Glomerular endothelial cell (primary cell): ENCODE measurements around the gene SORCS2. TPM values are rescaled to one million over a fixed set of nuclear protein-coding genes. Genes with fewer than 3 reads are reported as not detected.

Experiments used
- DNase-seq: peaks from one replicate; pipeline ENCODE4 v3.0.0-alpha.2; 2011; ENCODE audit warnings: low read depth, low spot score; ENCODE audit errors: extremely low read depth
- total RNA-seq: library from RNA; depleted of rRNA; stranded (reverse); fragments of >200 nt; gene quantifications from 2 replicates; pipeline ENCODE4 v1.2.3, GENCODE V29; 2015

Gene SORCS2
- total RNA-seq, 1 donor from 2014 or later: 0.64 TPM

DNA sequence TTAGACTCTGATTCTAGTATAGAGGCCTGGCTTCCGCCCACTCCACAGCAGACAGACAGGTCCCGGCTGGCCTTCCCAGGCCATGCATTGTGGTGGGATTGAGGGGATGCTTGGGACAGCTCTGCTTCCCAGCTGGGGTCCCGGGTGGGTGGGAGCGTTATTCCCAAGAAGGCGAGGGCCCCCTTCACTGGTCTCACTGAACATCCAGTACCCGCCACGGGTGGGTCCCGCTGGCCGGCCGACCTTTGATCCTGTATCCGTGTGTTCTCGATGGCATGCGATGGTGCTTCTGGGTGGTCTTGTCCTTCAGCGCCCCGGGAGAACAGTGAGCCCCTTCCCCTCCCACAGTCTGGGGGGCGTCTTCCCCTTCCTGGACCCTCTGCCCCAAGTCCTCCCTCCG is 515.9 kb downstream of the SORCS2 start:
- DNase-seq: no peak

DNA sequence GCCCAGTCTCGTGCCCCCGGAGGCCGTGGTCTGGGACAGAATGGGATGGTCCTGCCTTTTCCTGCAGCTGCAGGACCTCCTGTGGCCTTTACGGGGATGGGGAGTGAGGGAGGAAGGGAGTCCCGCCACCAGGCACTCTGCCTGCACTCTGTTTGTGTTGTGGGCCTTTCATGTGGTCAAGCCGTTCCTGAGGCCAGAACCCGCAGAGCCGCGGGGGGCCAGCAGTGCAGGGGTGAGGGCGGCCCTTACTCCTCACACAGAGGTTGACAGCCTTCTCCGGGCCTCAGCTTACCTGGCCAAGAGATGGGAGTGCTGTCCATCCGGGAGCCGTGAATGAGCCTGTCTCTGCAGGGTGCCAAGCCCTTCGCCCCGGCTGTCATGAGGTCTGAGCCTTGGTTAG is 516.6 kb downstream of the SORCS2 start:
- DNase-seq: no peak

DNA sequence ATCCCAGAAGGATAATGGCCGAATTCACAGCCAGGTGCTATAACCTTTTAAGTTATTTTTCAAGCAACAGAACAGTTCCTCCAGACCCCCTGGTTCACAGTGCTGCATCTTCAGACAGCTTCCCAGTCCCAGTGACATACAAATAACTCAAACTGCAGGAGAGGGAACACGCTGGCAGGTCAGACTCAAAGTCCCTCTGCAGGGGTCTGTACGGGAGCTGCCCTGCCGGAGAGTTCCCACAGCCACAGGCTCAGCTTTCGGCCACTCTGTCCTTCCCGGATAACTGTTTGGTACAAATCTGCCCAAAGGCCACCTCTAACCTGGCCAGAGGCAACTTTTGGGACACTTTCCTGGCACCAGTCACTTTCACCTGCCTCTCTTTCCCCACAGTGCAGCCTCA is 517.1 kb downstream of the SORCS2 start:
- no peak for DNase-seq

DNA sequence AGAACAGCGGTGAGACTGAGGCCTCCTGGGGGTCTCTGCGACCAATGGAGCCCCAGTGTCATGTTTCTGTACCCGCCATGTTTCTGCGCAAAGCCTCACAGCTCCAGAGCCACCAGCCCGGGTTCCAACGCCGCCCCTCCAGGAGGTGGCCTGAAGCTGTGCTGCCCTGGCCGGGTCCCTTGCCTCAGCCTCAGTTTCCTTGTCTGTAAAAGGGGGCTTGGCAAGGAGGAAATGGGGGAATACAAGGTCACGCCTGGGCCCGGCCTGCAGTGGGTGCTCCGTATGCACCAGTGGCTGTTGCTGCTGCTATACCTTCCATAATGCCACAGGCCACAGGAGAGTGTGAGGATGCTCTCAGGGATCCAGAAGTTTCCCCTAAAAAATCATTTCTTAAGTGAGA is 517.8 kb downstream of the SORCS2 start:
- DNase-seq: no peak

DNA sequence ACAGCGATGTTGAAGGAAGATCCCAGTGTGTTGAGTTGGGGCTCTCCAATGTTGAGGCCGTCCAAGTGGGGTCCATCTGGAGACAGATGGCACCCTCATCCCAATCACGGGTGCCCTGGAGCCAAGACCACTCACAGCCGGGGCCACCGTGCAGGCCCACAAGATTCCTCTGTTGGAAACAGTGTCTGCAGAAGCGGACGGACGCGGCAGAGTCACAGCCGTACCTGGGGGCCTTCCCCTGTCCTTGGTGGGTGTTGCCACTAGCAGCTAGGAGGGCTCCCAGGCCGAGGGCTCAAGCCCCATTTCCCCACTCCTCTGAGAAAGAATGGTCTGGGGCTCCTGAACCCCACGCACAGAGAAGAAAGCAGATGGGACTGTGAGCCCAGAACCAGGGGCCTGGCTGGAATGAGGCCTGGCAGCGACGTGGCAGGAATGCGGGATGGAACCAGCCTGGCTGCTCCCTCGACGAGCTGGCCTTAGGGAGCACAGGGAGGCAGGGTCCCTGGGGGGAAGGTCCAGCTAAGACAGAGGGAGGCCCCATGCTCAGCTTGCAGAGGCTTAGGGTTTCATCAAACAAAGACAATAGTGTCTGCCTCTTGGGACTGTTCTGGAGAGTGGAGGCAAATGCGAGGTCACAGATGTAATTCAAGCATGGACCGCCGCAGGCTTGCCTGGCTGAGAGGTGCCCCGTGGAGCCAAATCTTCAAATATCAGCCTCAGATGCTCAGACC is 518.4 kb downstream of the SORCS2 start:
- no peak for DNase-seq

DNA sequence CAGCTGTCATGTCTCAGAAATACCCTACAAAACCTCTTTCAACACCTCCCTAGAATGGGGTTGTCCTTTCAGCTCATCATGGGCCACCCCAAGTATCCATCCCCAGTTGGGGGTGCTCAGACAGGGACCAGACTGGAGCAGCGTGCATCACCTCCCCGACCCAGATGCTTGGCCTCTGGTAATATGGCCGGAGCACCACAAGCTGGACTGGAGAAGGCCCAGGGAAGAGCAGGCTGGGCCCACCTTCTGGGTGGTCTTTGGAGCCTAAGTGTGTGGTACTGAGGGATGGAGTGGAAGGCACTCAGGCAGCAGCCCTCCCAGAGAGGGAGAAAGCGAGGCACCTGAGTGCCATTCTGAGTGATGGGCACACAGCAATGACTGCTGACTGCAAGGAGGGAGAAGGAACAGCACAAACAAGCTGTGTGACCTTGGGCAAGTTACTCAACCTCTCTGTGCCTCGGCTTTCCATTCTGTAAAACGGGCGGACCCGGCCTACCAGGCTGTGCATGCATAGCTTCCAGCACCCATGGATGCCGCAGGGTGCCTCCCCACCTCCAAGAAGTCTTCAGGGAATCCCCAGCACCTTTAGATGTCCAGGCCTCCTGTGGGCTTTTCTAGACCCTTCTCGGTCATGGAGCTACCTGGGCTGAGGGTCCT is 519.1 kb downstream of the SORCS2 start:
- no peak for DNase-seq

DNA sequence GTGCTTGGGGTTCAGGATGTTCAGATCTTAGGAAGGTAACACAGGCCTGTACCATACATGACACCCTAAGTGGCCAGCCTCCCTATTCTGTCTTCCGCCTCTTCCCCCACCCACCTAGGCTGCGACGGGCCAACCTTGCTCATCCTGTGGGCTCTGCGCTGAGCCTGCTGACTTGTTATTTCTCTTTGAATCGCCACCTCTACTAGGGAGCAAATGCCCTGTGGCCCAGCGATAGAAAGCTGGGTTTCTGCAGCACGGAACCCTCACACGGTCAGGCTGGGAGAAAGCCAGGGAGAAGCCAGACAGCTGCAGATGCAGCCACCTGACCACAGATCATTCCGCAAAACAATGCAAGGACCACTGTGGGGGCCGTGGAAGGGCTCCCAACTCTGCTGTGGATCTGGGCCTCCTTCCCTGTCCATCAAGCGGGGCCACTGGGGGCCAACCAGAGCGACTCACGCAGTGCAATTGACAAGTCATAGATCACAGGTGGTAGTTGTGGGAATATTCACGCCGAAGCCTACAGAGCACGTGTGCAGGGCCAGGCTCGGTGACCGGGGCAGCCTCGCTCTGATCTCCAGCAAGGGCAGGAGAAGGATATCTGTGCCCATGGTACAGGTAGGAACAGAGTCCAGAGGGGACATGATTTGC is 519.8 kb downstream of the SORCS2 start:
- DNase-seq: no peak

DNA sequence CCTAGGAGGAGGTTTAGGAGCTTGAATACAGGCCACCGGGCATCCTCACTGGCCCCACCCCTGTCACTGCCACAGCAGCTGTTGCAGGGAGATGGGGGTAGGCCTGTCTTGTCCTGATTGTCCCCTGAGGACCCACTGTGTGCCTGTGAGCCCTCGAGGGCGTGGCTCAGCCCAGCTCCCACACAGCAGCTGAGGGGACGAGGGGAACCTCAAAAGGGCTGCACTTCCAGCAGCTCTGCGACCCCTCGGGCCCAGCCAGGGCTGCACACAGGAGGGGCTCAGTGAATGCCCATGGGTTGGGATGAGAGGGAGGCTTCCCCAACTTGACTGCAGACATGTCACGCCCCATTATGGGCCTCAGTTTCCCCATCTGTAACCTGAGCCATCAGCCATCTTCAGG is 521.4 kb downstream of the SORCS2 start:
- no peak for DNase-seq

DNA sequence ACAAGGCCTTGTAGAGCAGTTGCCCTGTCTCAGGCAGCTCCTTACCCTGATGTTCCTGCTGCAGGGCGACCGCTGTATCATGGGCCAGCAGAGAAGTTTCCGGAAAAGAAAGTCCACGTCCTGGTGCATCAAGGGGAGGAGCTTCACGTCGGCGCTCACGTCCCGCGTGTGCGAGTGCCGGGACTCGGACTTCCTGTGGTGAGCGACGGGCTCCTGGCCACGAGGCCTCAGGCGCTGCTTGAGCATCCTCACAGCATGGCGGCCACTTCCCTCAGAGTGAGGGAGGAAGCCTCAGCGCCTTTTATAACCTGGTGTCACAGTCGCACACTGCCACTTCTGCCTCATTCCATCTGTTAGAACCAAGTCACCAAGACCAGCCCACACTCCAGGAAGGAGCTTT is 521.8 kb downstream of the SORCS2 start:
- no peak for DNase-seq

DNA sequence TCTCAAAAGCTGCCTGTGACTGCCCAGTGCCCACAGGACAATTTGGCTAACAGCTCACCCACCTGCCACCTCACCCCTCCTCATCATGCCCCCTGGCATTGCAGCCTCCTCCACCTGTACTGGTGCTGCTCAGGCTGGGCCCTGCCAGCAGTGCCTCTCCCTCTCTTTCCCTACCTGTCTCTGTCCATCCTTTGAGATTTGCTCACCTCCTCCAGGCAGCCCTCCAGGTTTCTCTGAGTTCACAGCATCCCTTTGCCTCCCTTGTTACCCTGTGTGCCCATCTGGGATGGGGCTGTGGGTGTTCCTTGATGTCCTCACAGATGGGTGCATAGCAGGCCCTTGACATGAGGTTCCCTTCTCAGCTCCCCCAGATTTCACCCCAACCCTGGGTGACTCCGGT is 522.4 kb downstream of the SORCS2 start:
- no peak for DNase-seq

DNA sequence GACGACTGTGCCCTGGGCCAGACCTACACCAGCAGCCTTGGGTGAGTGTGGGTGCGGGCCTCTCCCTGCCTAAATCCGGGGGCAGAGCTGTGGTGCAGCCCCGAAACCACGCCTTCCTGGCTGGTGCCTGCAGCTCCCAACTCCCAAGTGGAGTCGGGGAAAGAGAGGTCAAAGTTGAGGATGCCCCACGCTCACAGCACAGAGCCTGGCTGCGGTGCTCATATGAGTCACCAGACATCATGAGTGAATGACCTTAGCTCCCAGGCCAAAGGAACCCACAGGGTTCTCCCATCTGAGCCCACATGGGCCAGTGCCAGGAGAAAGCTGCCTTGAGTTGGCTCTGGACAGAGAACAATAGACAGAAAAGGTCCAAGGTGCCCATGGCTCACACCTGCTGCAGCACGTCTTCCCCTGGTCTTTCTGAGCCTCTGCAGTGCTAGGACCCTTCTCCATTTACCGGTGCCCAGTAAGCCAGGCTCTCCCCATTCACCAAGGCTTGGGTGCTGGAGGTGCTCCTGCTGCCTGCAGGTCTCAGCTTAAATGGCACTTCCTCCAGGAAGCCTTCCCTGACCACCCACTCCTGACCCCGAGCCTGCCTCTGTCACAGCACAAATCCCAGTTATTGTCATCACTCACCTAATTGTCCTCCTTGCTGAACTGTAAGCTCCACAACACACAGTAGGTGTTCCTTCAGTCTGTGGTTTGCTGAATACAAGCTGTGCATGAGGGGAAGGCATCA is 523.1 kb downstream of the SORCS2 start:
- DNase-seq: no peak

DNA sequence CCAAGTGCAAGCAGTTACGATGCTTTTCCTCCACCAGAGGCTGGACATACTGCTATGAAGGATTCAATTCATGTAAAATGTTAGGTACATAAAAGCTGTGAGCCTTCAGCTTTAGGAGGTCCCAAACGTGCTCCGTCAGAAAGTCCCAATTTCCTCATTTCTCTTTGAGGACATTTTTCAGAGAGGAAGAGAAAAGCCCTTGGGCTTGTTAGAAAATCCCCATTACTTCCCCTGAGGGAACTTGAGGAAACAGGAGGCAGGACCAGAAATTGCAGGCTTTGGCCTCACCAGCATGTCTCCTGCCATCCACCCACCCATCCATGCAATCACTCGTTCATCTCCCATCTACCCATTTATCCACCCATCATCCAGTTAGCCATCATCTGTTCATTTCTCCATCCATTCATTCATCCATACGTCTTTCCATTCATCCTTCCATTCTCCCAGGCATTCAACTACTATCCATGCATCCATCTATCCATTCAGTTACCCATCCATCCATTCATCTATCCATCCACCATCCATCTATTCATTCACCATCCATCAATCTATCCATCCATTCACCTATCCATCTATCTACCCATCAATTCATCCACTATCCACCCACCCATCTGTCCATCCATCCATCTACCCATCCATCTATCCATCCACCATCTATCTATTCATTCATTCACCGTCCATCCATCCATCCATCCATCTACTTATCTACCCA is 523.8 kb downstream of the SORCS2 start:
- no peak for DNase-seq

DNA sequence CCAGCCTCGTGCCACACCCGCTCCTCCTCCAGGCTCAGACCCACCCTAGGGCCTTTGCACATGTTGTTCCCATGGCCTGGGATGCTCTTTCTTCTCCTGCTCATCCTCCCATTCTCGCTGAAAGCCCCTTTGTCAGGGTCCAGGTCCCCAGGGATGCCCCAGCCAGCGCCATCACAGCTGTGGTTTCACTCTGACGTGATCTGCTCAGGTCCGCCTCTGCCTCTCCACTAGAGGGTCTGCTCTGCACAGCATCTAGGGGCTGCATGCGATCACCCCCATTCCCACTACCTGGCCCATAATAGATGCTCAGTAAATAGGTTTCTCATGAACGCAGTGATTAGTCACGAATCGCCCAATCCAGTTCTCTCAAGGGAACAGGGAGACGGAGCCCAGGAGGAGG is 524.8 kb downstream of the SORCS2 start:
- no peak for DNase-seq

DNA sequence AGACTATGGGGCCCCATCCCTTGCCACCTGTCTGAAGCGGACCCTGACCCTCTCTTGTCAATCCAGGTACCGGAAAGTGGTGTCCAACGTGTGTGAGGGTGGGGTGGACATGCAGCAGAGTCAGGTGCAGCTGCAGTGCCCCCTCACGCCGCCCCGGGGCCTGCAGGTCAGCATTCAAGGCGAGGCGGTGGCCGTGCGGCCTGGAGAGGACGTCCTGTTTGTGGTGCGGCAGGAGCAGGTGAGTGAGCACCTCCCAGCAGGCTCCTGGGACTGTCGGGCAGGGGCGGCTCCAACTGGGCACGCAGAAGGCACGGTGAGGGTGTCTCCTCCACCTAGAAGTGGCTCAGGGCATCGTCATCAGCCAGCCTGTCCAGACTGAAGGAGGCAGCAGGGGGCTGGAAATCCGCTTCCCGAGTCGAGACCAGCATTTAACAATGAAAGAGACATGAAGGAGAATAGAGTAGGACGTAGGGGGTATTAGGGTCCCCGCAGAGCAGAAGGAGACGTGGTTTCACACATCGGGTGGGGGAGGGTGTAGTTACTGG is 525.7 kb downstream of the SORCS2 start:
- no peak for DNase-seq

DNA sequence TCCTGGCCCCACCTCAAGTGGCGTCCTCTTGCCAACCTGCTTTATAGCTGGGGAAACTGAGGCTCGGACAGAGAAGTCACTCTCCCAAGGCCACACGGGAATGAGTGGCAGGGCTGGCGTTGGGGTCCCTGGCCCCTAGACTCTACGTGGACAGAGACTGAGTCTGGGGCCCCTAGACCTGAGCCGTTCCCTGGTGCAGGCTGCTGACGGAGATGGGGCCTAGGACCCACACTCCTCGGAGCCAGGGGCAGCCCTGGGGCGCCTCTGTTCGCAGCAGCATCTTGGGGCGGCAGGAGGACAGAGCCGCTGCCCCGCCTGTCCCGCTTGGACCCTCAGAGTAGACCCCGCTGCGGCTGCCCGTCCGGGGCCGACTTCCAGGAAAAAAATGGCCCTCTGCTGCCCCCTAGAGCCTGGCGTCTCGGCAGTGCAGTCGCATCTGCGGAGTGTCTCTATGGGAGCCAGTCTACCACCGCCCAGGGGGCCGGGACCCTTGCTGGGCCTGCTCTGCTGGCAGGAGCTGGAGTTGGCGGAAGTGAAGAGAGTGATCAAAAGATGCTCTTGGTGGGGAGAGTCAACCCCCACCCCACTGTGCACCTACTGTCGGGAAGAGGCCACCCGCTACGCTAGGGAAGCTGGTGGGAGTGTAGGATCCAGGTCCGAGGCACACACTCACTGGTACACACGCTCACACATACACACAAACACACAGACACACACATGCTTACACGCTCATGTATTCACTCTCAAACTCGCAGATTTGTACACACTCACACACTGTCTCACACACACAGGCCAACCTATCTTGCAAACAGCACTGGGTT is 527.2 kb downstream of the SORCS2 start:
- DNase-seq: no peak

DNA sequence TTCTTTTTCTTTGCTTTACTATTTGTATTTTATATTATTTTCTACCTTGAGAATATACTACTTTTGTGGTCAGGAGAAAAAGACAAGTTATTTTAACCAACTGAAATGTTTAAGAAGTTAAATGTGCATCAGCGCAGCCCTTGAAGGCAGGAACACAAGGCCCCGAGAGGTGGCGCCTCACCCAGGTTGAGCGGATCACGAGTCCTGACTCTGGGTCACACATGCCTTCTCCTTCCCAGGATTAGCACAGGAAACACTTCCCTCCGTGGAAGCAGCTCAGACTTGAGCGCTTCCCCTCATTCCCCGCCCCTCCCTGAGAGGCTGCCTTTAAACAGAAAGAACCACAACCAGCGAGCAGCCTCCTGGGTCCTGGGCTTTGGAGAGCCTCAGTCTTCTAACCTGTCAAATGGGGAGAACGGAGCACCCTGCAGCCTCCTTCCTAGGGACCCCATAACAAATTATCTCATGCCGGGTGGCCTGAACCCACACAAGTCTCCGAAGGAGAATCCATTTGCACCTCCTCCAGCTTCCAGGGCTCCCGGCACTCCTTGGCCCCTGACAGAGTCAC is 529.7 kb downstream of the SORCS2 start:
- DNase-seq: peak; percentile 16

DNA sequence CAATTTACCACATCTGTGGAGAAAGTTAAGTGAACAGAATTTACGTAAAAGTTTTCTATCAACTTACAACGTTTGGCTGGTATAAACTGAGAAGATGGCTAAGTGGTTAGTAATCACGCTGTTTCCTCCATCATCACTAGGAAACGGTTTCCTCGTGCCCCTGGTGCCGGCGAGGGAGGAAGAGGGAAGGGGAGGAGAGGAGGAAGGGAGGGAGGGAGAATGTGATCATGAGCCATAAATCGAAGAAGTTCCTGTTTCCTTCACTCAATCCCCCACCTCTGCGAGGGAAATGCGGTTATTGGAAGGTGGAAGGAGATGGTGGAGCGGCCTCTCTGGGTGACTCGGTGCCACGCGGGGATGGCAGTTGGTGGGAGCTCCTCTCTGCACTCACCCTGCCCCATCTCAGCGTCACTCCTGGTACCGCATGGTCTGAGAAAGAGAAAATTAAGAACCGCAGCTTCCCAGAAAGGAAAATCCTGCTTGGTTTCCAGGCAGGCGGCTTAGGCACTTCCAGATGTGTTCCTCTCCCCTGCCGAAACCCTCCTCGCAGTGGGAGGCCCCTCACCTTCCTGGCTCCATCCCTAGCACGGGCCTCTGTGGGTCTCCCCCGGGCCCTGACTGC is 530.5 kb downstream of the SORCS2 start:
- no peak for DNase-seq

DNA sequence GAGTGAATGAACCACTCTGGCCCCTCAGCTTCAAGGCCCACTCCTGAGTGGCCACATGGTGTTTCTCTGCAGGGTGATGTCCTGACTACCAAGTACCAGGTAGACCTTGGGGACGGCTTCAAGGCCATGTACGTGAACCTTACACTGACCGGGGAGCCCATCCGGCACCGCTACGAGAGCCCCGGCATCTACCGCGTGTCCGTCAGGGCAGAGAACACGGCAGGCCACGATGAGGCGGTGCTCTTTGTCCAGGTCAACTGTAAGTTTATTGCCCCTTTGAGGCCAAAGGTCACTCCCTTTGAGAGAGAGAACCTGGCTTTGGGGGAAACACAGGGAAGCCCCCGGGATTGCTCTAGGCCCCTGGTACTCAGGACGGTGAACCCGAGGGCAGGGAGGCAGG is 531.3 kb downstream of the SORCS2 start:
- DNase-seq: no peak

DNA sequence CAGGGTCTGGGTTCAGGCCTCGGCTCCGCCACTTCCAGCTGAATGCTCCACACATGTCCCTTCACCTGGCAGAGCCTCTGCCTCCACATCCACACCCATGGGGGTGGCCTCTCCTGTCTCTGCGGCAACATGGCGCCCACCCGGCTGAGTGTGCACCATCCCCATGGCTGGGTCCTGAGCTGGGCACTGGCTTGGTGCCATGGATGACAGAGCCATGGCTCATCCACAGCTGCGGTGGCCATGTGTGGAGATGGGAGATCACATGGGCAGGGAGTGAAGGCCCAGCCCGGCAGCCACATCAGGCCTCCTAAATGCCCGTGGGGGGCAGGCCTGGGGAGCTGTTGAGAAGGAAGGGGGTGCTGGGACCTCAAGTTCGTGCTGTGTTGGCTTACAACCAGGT is 533.6 kb downstream of the SORCS2 start:
- DNase-seq: no peak
